Activated CD8-positive, alpha-beta T cell treated with anti-CD3 and anti-CD28 coated beads for 36 hours (primary cell): ENCODE results near the gene GPRC6A. TPM values are rescaled to one million over a fixed set of nuclear protein-coding genes. Genes with fewer than 3 reads are reported as not detected.
"Not testable (repeated sequence)": the region's sequence is repeated elsewhere in the genome, so short reads cannot be mapped to it uniquely, and the experiment has no call there.

Source experiments
- ATAC-seq: fragments of 200-7000 bp; cut with Tn5 transposase; one replicate; pipeline ENCODE4 v1.10.0; 2021; ENCODE audit warnings: mild to moderate bottlenecking, moderate library complexity
- CTCF ChIA-PET: fragments of 350-600 bp; sonication (Branson Sonifier 250); formaldehyde crosslinking; loops from one replicate; lab custom pipeline; 2021; ENCODE audit warnings: antibody characterized with exemption; lab: Charles Lee
- POLR2A ChIA-PET: fragments of 350-600 bp; sonication (Branson Sonifier 250); formaldehyde crosslinking; loops from one replicate; lab custom pipeline; 2021; ENCODE audit warnings: antibody characterized with exemption; lab: Charles Lee
- DNase-seq: peaks from one replicate; pipeline ENCODE4 v3.0.0-alpha.2; 2020
- H3K27ac Mint-ChIP-seq: one replicate; pipeline ENCODE4 v1.8.0; 2021; ENCODE audit warnings: mild to moderate bottlenecking, mixed read lengths
- H3K27me3 Mint-ChIP-seq: one replicate; pipeline ENCODE4 v1.8.0; 2021; ENCODE audit warnings: mixed read lengths
- H3K36me3 Mint-ChIP-seq: one replicate; pipeline ENCODE4 v1.8.0; 2021; ENCODE audit warnings: low read depth, mixed read lengths
- H3K4me1 Mint-ChIP-seq: one replicate; pipeline ENCODE4 v1.8.0; 2021; ENCODE audit warnings: low read depth, mixed read lengths
- H3K4me3 Mint-ChIP-seq: one replicate; pipeline ENCODE4 v1.8.0; 2021; ENCODE audit warnings: mild to moderate bottlenecking, moderate library complexity, mixed read lengths
- H3K9me3 Mint-ChIP-seq: one replicate; pipeline ENCODE4 v1.8.0; 2021; ENCODE audit warnings: mixed read lengths
- intact Hi-C: fragments of 100-400 bp; cut with micrococcal nuclease; formaldehyde crosslinking; loops from one replicate; pipeline ENCODE4 v1.10.0; 2022
- total RNA-seq, 2 experiments: library from RNA; stranded (reverse); gene quantifications; one replicate each; pipeline ENCODE4 v1.2.3, GENCODE V29; 2021
- TF ChIP-seq, protein P1 (sequence below): fragments of 200-600 bp; IDR thresholded peaks from one replicate; pipeline ENCODE4 v1.8.0; 2022; ENCODE audit warnings: antibody characterized with exemption, mild to moderate bottlenecking

The GPRC6A gene
- total RNA-seq, 2 experiments from 2014 or later, result not detected

- Mint-ChIP-seq H3K36me3 (no peaks in the 10 kb centered on the region), H3K9me3 (no peaks in the 10 kb centered on the region)
- CTCF ChIA-PET, result interaction anchor here (1.0 kb wide), 1 partner anchor 10 kb away, joined by 3 read pairs; no protein-coding TSS in a partner anchor
Measured at GRCh38 chr6:116842459-116842858, 13.6 kb upstream of the GPRC6A start.

DNA sequence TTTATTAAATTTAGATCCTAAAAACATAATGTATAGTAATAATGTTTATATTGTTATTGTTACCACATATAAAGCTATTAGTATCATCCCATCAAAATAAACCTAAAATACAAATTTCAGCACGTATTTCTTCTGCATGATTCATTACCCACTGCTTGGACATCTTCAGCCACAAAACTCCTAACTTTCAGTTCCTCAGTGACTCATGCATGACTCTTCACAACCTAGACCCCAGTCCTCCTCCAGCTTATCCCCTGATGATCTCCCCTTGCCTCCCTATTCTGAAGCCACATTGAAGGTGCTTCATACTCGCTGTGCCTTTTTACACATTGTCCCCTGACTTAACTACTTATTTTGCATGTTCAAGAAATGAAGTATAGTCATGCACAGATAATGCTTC, 11.2 kb upstream of the GPRC6A start:
- CTCF ChIA-PET, result no interaction called here
- no peak overlapping the region for H3K4me3 Mint-ChIP-seq
- no peaks in the 10 kb centered on the region for H3K36me3 Mint-ChIP-seq
- H3K27me3 Mint-ChIP-seq, result no peaks in the 10 kb centered on the region
- TF ChIP-seq, protein P1, sequence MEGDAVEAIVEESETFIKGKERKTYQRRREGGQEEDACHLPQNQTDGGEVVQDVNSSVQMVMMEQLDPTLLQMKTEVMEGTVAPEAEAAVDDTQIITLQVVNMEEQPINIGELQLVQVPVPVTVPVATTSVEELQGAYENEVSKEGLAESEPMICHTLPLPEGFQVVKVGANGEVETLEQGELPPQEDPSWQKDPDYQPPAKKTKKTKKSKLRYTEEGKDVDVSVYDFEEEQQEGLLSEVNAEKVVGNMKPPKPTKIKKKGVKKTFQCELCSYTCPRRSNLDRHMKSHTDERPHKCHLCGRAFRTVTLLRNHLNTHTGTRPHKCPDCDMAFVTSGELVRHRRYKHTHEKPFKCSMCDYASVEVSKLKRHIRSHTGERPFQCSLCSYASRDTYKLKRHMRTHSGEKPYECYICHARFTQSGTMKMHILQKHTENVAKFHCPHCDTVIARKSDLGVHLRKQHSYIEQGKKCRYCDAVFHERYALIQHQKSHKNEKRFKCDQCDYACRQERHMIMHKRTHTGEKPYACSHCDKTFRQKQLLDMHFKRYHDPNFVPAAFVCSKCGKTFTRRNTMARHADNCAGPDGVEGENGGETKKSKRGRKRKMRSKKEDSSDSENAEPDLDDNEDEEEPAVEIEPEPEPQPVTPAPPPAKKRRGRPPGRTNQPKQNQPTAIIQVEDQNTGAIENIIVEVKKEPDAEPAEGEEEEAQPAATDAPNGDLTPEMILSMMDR, result no peak
- ATAC-seq, result no peak
- POLR2A ChIA-PET, result no interaction called here
- no peak overlapping the region for H3K27ac Mint-ChIP-seq
- no peaks in the 10 kb centered on the region for H3K9me3 Mint-ChIP-seq
- intact Hi-C loops, result no loop called here
- no peak for DNase-seq
- H3K4me1 Mint-ChIP-seq, result no peaks in the 10 kb centered on the region

More at GRCh38 chr6:116842459-116842858, 13.6 kb upstream of the GPRC6A start:
- POLR2A ChIA-PET, result no interaction called here
- no peak overlapping the region for H3K27ac Mint-ChIP-seq
- no peaks in the 10 kb centered on the region for H3K4me1 Mint-ChIP-seq
- ATAC-seq, result no peak
- H3K4me3 Mint-ChIP-seq, result no peak overlapping the region
- H3K27me3 Mint-ChIP-seq, result no peaks in the 10 kb centered on the region
- TF ChIP-seq, protein P1, result no peak
- intact Hi-C loops, result no loop called here
- DNase-seq, result no peak

GRCh38 chr6:116836606-116837342, 7.9 kb upstream of the GPRC6A start:
- H3K4me1 Mint-ChIP-seq, result no peaks in the 10 kb centered on the region
- ChIA-PET CTCF (no interaction called here), POLR2A (no interaction called here)
- ATAC-seq (no peak), DNase-seq (no peak)
- intact Hi-C loops, result no loop called here
- TF ChIP-seq, protein P1, result no peak
- H3K36me3 Mint-ChIP-seq, result no peaks in the 10 kb centered on the region
- no peaks in the 10 kb centered on the region for H3K9me3 Mint-ChIP-seq
- no peaks in the 10 kb centered on the region for H3K27me3 Mint-ChIP-seq
- no peak overlapping the region for H3K27ac Mint-ChIP-seq
- H3K4me3 Mint-ChIP-seq, result no peak overlapping the region

DNA sequence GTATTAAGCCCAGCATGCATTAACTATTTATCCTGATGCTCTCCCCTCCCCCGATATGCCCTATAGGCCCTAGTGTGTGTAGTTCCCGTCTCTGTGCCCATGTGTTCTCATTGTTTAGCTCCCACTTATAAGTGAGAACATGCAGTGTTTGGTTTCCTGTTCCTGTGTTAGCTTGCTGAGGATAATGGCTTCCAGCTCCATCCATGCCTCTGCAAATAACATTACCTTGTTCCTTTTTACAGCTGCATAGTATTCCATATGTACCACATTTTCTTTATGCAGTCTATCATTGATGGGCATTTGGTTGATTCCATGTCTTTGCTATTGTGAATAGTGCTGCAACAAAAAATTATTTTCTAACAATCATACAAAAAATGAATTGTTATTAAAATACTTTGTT, 5.6 kb upstream of the GPRC6A start:
- intact Hi-C loops, H3K27me3 Mint-ChIP-seq, CTCF ChIA-PET, H3K9me3 Mint-ChIP-seq, H3K36me3 Mint-ChIP-seq, H3K4me3 Mint-ChIP-seq, H3K4me1 Mint-ChIP-seq, ATAC-seq, POLR2A ChIA-PET, DNase-seq, H3K27ac Mint-ChIP-seq: not testable (repeated sequence)

DNA sequence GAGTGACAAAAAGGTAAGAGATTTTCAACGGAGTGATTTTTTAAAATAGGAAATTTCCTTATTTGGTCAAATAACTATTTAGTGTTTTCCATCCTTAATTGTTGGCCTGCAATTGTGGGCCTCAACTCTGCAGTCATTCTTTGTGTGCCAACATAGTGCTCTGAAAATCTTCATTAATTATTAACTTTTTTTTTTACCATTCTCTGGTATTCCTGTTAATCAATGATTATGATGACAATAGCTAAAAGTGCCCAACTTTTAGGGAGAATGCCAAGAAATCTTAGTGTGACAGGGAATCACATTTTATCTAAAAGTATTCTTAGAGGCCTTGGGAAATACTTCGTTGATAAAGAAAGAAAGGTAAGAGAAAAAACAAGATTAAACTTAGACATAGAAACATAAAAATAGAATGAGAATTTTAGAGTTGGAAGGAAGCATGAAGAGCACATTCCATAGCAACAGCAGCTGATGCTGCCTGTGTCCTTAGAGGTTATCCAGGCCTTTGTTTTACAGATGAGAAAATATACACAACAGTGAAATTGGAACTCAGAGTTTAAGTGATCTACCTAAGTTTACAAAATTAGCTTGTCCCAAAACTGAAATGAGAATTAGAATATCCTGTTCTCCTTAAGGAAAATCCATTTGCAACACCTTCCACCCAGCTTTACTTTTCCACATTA, 1.2 kb downstream of the GPRC6A start:
- no peak overlapping the region for H3K27ac Mint-ChIP-seq

DNA sequence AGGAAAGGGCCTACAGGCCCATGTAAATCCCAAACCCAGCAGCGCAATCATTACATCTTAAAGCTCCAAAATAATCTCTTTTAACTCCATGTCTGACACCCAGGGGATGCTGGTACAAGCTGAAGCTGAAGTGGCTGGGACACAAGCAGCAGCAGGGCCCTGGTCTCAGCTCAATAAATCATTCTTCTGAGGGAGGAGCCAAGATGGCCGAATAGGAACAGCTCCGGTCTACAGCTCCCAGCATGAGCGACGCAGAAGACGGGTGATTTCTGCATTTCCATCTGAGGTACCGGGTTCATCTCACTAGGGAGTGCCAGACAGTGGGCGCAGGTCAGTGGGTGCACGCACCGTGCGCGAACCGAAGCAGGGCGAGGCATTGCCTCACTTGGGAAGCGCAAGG, 12.5 kb downstream of the GPRC6A start:
- CTCF ChIA-PET, H3K27ac Mint-ChIP-seq: not testable (repeated sequence)

More for the DNA sequence above, 1.2 kb downstream of the GPRC6A start:
- H3K4me3 Mint-ChIP-seq, result no peak overlapping the region
- no peaks in the 10 kb centered on the region for H3K4me1 Mint-ChIP-seq
- DNase-seq (no peak), ATAC-seq (no peak)
- POLR2A ChIA-PET, result interaction anchor here (0.6 kb wide), 1 partner anchor 541 kb away, joined by 3 read pairs; no protein-coding TSS in a partner anchor
- no peaks in the 10 kb centered on the region for H3K36me3 Mint-ChIP-seq
- intact Hi-C loops, result no loop called here
- TF ChIP-seq, protein P1, result no peak
- CTCF ChIA-PET, result no interaction called here
- peaks cover 5% of the 10 kb centered on the region for H3K9me3 Mint-ChIP-seq
- no peaks in the 10 kb centered on the region for H3K27me3 Mint-ChIP-seq

More for the DNA sequence above, 12.5 kb downstream of the GPRC6A start:
- intact Hi-C loops, ATAC-seq, H3K9me3 Mint-ChIP-seq, H3K27me3 Mint-ChIP-seq, H3K4me1 Mint-ChIP-seq, H3K4me3 Mint-ChIP-seq, POLR2A ChIA-PET, H3K36me3 Mint-ChIP-seq, DNase-seq: not testable (repeated sequence)
